GM23248 (cell line): ENCODE measurements around the gene MMP15.

Experiments used
- EZH2 ChIP-seq: fragments of 200-600 bp; sonication (generic); IDR thresholded peaks from 2 replicates; pipeline ENCODE4 v1.6.1; 2018; ENCODE audit warnings: antibody characterized with exemption, mild to moderate bottlenecking; ENCODE audit not compliant: insufficient read depth, poor library complexity, severe bottlenecking
- EZH2phosphoT487 ChIP-seq: fragments of 200-600 bp; sonication (generic); IDR thresholded peaks from 2 replicates; pipeline ENCODE4 v1.6.1; 2018; ENCODE audit warnings: antibody characterized with exemption, moderate library complexity, mild to moderate bottlenecking, low read depth; ENCODE audit not compliant: insufficient read depth

DNA sequence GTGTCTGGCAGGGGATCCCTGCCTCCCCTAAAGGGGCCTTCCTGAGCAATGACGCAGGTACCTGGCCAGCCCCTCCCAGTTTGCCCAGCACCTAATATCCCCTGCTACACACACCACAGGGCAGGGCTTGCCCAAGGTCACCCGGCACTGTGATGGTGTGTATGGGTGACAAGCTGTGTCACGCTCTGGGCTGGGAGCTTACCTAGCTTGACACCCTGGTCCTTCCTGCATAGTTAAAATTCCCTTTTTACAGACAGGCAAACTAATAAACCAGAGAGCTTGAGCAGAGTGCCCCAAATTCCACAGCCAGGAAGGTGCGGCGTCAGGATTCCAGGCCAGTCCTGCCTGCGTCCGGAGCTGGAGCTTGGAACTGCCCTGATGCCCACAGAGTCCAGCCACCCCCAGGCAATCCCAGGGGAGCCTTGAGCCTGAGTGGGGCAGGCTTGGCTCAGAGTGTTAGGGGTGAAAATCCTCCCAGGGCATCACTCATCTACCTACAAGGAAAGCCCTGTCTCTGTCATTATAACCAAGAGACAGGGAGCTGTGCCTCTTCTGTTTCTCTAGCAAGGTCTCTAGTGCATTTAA, 18.1 kb downstream of the MMP15 start:
- TF ChIP-seq EZH2 (no peak), EZH2phosphoT487 (no peak)
